Measurements from ENCODE around the gene SCRT2.
A peak's percentile ranks its signal among the peaks of the same experiment; 100 is the strongest.

Gene SCRT2

DNA sequence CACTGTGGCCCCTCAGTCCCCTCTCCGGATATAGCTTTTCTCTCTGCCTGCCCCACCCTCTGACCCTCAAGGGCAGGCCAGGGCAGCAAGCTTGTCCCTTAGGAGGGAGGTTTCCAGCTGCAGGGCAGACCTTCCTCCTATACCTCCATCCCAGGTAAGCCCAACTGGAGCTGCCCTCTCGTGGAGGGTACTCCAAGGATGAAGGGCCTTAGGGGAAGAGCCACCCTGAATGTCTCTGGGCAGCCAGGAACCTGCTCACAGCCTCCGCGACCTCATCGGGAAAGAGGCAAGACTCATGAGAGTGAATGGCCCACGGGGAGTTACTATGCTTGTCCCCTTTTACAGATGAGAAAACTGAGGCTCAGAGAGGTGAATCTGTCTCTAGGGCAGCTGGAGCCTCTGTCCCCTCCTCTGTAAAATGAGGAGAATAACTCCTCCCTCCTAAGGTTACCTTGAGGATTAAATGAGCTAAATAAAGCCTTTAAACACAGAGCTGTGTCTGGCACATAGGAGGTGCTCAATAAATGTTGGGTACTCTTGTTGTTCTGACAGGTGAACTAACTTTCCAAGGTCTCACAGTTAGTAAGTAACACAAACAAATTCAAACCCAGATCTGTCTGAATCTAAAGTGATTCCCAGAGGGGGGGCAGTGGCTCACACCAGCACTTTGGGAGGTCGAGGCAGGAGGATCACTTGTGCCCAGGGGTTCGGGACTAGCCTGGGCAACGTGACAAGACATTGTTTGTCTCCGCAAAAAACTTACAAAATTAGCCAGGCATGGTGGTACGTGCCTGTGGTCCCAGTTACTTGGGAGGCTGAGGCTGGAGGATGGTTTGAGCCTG lies 34.7 kb downstream of the SCRT2 start:
- Mint-ChIP-seq H3K9me3 (no peaks in the 10 kb centered on the region), H3K27ac (peak overlapping the region; percentile 85), H3K27me3 (peaks cover 9% of the 10 kb centered on the region), H3K36me3 (no peaks in the 10 kb centered on the region), H3K4me1 (peaks cover 10% of the 10 kb centered on the region), H3K4me3 (peak overlapping the region; percentile 37)

DNA sequence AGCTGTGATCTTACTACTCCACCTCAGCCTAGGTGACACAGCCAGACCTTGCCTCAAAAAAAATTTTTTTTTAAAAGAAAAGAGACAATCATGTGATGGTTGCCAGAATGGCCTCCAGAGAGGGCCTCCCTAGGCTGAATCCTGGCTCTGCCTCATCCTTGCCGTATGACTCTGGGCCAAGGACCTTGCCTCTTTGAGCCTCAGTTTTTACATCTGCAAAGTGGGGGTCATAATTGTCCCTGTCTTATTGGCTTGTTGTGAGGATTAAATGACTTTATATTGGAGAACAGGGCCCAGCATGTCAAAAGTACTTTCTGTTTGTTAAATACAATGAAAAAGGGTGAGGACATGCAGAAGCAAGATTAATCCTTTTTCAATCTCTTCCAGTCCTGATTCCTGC lies 37.0 kb downstream of the SCRT2 start:
- Mint-ChIP-seq H3K36me3 (no peaks in the 10 kb centered on the region), H3K4me3 (no peak overlapping the region), H3K27ac (no peak overlapping the region), H3K27me3 (peaks cover 6% of the 10 kb centered on the region), H3K4me1 (peaks cover 10% of the 10 kb centered on the region), H3K9me3 (no peaks in the 10 kb centered on the region)

DNA sequence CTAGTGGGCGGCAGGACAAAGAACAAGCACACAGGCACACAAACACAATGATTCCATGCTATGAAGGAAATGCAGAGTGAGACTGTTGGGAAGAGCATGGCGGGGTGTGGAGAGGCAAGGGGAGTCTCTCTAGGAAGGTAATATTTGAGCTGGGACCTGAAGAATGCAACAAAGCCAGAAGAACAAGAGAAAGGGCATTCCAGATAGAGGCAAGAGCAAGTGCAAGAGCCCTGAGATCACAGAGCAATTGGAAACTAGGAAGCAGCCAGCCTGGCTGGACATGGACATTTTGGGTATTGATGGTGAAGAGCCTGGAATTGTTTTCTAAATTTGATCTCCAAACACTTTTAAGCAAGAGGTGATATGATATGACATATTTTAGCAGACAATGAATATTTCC lies 38.0 kb downstream of the SCRT2 start:
- no peak overlapping the region for H3K27ac Mint-ChIP-seq
- H3K9me3 Mint-ChIP-seq: no peaks in the 10 kb centered on the region
- peaks cover 7% of the 10 kb centered on the region for H3K4me1 Mint-ChIP-seq
- H3K4me3 Mint-ChIP-seq: no peak overlapping the region
- no peaks in the 10 kb centered on the region for H3K36me3 Mint-ChIP-seq
- H3K27me3 Mint-ChIP-seq: peaks cover 2% of the 10 kb centered on the region

GRCh38 chr20:635893-636338 lies 39.7 kb downstream of the SCRT2 start:
- H3K27me3 Mint-ChIP-seq: peaks cover 2% of the 10 kb centered on the region
- no peaks in the 10 kb centered on the region for H3K4me1 Mint-ChIP-seq
- H3K27ac Mint-ChIP-seq: no peak overlapping the region
- no peaks in the 10 kb centered on the region for H3K9me3 Mint-ChIP-seq
- H3K4me3 Mint-ChIP-seq: no peak overlapping the region
- H3K36me3 Mint-ChIP-seq: no peaks in the 10 kb centered on the region

GRCh38 chr20:635028-635892 lies 40.3 kb downstream of the SCRT2 start:
- no peaks in the 10 kb centered on the region for H3K4me1 Mint-ChIP-seq
- H3K4me3 Mint-ChIP-seq: no peak overlapping the region
- H3K27ac Mint-ChIP-seq: no peak overlapping the region
- H3K27me3 Mint-ChIP-seq: peaks cover 2% of the 10 kb centered on the region
- no peaks in the 10 kb centered on the region for H3K36me3 Mint-ChIP-seq
- no peaks in the 10 kb centered on the region for H3K9me3 Mint-ChIP-seq

DNA sequence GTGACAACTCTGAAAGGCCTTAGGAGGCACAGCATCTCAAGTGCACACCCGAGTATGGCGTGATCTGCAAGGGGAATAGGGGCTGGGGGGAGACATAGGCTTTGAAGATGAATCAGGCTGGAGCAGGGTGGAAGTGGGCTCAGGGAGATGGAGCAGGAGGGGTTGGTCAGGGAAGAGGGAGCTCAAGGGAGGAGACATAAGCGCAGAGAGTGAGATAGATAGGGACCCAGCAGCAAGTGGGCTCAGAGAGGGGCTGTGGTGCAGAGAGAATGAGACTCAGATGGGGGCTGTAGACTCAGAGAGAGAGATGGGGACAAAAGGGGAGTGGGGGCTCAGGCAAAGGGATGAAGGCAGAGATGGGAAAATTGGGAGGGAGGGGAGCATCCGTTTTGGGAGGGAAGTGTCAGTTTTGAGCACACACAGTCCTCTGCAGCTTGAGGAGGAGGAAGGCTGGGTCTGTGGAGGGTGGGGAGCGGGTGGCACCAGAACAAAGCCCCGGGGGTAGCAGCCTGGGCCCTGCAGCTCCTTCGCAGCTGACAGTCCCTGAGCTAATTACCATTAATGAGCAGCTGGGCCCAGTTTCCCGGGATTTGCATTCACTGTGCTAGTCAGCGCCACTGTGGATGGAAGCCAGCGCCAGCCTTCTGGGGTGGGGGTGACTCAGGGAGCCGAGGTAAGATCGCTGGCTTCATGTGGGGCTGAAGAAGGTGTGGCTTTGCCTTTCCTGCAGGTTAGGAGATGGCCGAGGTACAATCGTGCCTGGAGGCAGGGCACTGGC lies 41.3 kb downstream of the SCRT2 start:
- Mint-ChIP-seq H3K9me3 (no peaks in the 10 kb centered on the region), H3K4me3 (no peak overlapping the region), H3K27ac (no peak overlapping the region), H3K4me1 (no peaks in the 10 kb centered on the region), H3K27me3 (peaks cover 5% of the 10 kb centered on the region), H3K36me3 (no peaks in the 10 kb centered on the region)

GRCh38 chr20:631101-631500 lies 44.5 kb downstream of the SCRT2 start:
- H3K4me3 Mint-ChIP-seq: no peak overlapping the region
- H3K4me1 Mint-ChIP-seq: no peaks in the 10 kb centered on the region
- no peak overlapping the region for H3K27ac Mint-ChIP-seq
- no peaks in the 10 kb centered on the region for H3K36me3 Mint-ChIP-seq
- H3K9me3 Mint-ChIP-seq: no peaks in the 10 kb centered on the region
- peaks cover 5% of the 10 kb centered on the region for H3K27me3 Mint-ChIP-seq

- Mint-ChIP-seq H3K27me3 (peaks cover 12% of the 10 kb centered on the region), H3K27ac (no peak overlapping the region), H3K9me3 (peaks cover 8% of the 10 kb centered on the region), H3K4me1 (no peaks in the 10 kb centered on the region), H3K36me3 (peaks cover 2% of the 10 kb centered on the region), H3K4me3 (no peak overlapping the region)
Observed at GRCh38 chr20:626579-626978, 49.0 kb downstream of the SCRT2 start.

DNA sequence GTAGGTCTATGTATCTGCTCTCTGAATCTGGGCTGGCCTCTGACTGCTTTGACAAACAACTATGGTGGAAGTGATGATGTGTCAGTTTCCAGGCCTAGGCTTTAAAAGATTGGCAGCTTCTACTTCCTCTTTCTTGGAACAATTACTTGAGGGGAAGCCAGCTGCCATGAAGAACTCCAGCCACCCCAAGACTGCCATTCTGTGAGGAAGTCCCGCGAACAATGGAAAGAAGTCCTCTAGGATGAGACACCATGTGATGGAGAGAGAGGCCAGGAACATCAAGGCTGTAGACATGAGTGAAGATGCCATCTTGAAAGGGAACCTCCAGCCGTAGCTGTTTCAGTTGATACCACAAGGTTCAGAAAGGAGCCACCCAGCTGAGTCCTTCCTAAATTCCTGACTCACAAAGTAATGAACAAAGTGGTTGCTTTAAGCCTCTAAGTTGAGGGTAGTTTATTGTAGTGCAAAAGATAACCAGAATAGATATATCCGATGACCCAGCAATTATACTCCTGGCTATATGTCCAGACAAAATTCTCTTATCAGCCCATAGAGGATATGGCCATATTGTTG lies 50.2 kb downstream of the SCRT2 start:
- no peak overlapping the region for H3K27ac Mint-ChIP-seq
- H3K36me3 Mint-ChIP-seq: peaks cover 2% of the 10 kb centered on the region
- peaks cover 15% of the 10 kb centered on the region for H3K27me3 Mint-ChIP-seq
- peaks cover 8% of the 10 kb centered on the region for H3K9me3 Mint-ChIP-seq
- no peak overlapping the region for H3K4me3 Mint-ChIP-seq
- no peaks in the 10 kb centered on the region for H3K4me1 Mint-ChIP-seq

GRCh38 chr20:623704-624103 lies 51.9 kb downstream of the SCRT2 start:
- Mint-ChIP-seq H3K36me3 (peaks cover 2% of the 10 kb centered on the region), H3K9me3 (peaks cover 8% of the 10 kb centered on the region), H3K4me3 (no peak overlapping the region), H3K27me3 (peaks cover 16% of the 10 kb centered on the region), H3K27ac (no peak overlapping the region), H3K4me1 (no peaks in the 10 kb centered on the region)

- Mint-ChIP-seq H3K4me1 (no peaks in the 10 kb centered on the region), H3K4me3 (no peak overlapping the region), H3K36me3 (peaks cover 3% of the 10 kb centered on the region), H3K27me3 (peaks cover 17% of the 10 kb centered on the region), H3K9me3 (peaks cover 10% of the 10 kb centered on the region), H3K27ac (no peak overlapping the region)
Observed at GRCh38 chr20:623021-623420, 52.6 kb downstream of the SCRT2 start.

GRCh38 chr20:622161-622560 lies 53.4 kb downstream of the SCRT2 start:
- Mint-ChIP-seq H3K36me3 (peaks cover 5% of the 10 kb centered on the region), H3K27ac (no peak overlapping the region), H3K4me3 (no peak overlapping the region), H3K4me1 (no peaks in the 10 kb centered on the region), H3K27me3 (peaks cover 22% of the 10 kb centered on the region), H3K9me3 (peaks cover 13% of the 10 kb centered on the region)

DNA sequence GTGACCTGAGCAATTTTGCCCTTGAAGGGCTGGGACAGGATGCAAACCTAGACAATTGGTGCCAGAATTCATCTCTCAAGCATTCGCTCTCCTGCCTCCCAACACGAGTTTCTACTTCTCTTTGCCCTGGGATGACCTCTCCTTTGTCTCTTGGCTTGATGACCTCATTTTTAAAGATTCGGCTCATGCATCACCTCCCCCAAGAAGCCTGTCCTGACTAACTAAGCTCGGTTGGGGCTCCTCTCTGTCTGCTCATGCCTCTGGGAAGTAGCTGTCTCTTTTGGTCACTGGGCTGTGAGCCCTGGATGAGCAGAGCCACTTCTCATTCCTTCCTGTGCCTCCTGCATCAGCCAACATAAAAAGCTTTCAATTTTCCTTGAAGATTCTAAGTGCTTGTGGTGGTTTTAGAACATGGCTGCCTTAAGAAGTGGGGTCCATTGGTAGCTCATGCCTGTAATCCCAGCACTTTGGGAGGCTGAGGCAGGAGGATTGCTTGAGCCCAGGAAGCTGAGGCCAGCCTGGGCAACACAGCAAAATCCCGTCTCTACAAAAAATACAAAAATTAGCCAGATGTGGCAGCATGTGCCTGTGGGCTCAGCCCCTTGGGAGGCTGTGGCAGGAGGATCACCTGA lies 54.4 kb downstream of the SCRT2 start:
- Mint-ChIP-seq H3K9me3 (peaks cover 13% of the 10 kb centered on the region), H3K4me3 (no peak overlapping the region), H3K27me3 (peaks cover 22% of the 10 kb centered on the region), H3K27ac (no peak overlapping the region), H3K36me3 (peaks cover 5% of the 10 kb centered on the region), H3K4me1 (no peaks in the 10 kb centered on the region)

- H3K27ac Mint-ChIP-seq: no peak overlapping the region
- H3K9me3 Mint-ChIP-seq: peaks cover 12% of the 10 kb centered on the region
- H3K4me1 Mint-ChIP-seq: no peaks in the 10 kb centered on the region
- H3K4me3 Mint-ChIP-seq: no peak overlapping the region
- H3K36me3 Mint-ChIP-seq: peaks cover 5% of the 10 kb centered on the region
- peaks cover 24% of the 10 kb centered on the region for H3K27me3 Mint-ChIP-seq
Observed at GRCh38 chr20:620246-620645, 55.4 kb downstream of the SCRT2 start.

GRCh38 chr20:618980-619379 lies 56.6 kb downstream of the SCRT2 start:
- no peak overlapping the region for H3K4me3 Mint-ChIP-seq
- H3K27me3 Mint-ChIP-seq: peaks cover 24% of the 10 kb centered on the region
- no peak overlapping the region for H3K27ac Mint-ChIP-seq
- peaks cover 6% of the 10 kb centered on the region for H3K9me3 Mint-ChIP-seq
- H3K4me1 Mint-ChIP-seq: no peaks in the 10 kb centered on the region
- peaks cover 4% of the 10 kb centered on the region for H3K36me3 Mint-ChIP-seq
